ENCODE data around the gene IMMP1L. TPM values are rescaled to one million over a fixed set of nuclear protein-coding genes. Genes with fewer than 3 reads are reported as not detected.

Gene IMMP1L
- total RNA-seq, 1 donor from 2014 or later = 12.4 TPM

DNA sequence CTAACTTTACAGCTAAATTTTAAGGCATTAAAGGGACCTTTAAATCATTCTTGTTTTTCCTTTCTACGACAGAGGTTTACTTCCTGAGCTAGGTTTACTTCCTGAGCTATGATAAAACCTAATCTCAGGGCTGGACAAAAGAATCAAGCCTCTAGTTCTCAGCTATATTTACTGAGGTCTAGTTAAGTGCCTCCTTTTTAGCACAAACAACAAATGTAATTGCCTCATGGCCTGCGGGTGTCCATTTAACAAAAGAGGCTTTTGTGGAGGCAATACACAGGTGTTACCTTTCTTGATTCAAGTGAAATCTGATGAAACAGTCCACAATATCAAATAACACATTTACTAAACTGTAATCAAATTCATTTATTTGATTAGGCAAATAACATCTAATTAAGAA is 67.3 kb downstream of the IMMP1L start:
- no peak for ATAC-seq
- H3K27ac ChIP-seq = no peak overlapping the region
- TF ChIP-seq, protein P1, sequence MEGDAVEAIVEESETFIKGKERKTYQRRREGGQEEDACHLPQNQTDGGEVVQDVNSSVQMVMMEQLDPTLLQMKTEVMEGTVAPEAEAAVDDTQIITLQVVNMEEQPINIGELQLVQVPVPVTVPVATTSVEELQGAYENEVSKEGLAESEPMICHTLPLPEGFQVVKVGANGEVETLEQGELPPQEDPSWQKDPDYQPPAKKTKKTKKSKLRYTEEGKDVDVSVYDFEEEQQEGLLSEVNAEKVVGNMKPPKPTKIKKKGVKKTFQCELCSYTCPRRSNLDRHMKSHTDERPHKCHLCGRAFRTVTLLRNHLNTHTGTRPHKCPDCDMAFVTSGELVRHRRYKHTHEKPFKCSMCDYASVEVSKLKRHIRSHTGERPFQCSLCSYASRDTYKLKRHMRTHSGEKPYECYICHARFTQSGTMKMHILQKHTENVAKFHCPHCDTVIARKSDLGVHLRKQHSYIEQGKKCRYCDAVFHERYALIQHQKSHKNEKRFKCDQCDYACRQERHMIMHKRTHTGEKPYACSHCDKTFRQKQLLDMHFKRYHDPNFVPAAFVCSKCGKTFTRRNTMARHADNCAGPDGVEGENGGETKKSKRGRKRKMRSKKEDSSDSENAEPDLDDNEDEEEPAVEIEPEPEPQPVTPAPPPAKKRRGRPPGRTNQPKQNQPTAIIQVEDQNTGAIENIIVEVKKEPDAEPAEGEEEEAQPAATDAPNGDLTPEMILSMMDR (IDR thresholded peaks at IDR 0.05) = no peak
- intact Hi-C loops (cut with DNase I) = no loop called here
- no peak for DNase-seq
- no peaks in the 10 kb centered on the region for H3K27me3 ChIP-seq
- H3K36me3 ChIP-seq = no peaks in the 10 kb centered on the region
- H3K4me3 ChIP-seq = no peak overlapping the region
- H3K4me1 ChIP-seq = no peaks in the 10 kb centered on the region
- H3K9me3 ChIP-seq = no peaks in the 10 kb centered on the region

DNA sequence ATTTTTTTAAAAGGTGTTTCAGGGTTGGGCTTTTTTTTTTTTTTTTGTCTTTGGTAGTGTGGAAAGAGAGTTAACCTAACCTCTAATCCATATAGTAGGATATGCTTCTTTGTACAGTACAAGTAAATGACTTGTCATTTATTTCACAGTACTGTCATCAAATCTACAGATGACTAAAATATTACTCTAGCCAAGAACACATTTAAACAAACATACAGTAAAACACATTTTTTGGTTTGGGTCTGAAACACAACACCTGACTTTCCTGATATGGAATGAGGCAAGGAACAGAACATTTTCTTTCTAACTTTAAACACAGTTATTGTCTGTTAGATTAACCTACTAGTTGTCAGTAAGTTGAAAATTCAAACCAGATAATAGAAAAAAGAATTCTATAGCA is 68.1 kb downstream of the IMMP1L start:
- H3K9me3 ChIP-seq = no peaks in the 10 kb centered on the region
- TF ChIP-seq, protein P1 (IDR thresholded peaks at IDR 0.05) = no peak
- H3K36me3 ChIP-seq = no peaks in the 10 kb centered on the region
- H3K4me1 ChIP-seq = no peaks in the 10 kb centered on the region
- no peak overlapping the region for H3K27ac ChIP-seq
- no peak for ATAC-seq
- no peak for DNase-seq
- intact Hi-C loops (cut with DNase I) = no loop called here
- H3K27me3 ChIP-seq = no peaks in the 10 kb centered on the region
- no peak overlapping the region for H3K4me3 ChIP-seq

DNA sequence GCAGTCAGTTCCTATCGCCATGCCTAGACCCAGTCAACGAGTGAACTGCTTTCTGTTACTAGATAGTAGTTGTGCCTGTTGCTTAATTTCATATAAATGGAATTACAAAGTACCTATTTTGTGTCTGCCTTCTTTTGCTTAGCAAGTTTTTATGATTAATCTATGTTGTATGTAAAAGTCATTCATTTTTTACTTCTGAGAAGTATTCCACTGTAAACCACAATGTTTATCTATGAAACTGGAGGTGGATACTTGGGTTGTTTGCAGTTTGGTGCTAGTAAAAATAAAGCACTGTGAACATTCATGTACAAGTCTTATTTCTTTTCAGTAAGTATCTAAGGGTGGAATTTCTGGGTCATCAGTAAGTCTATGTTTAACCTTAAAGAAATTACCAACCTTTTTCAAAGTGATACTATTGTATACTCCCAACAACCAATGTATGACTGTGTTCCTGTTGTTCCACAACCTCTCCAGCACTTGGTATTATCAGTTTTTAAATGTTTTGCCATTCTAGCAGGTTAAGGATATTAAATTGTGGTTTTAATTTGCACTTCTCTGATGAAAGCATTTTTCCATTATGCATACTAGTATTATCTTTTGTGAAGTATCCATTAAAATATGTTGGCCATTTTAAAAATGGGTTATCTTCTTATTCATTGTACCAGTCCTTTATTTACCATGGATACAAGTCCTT is 71.5 kb downstream of the IMMP1L start:
- TF ChIP-seq, protein P1 (IDR thresholded peaks at IDR 0.05) = no peak
- DNase-seq (no peak), ATAC-seq (no peak)
- Histone ChIP-seq H3K4me1 (no peaks in the 10 kb centered on the region), H3K36me3 (no peaks in the 10 kb centered on the region), H3K27ac (no peak overlapping the region), H3K4me3 (no peak overlapping the region), H3K27me3 (no peaks in the 10 kb centered on the region), H3K9me3 (no peaks in the 10 kb centered on the region)
- intact Hi-C loops (cut with DNase I) = no loop called here

DNA sequence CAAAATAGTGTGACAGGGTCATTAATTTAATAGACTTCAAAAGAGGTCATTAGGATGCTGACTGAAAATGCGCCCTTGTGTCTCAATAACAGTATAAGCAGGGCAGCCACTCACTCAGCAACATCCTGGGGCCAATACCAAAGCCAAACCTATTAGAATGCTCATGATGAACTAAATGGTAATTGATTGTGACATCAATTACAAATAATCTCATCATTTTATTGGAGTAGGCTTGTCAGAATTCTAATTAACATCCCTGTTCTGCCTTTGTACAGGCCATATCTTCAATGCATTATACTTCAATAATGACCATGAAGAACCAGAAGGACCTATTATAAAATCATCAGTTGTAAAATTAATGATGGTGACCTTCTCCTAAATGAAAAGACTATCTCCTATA is 75.6 kb downstream of the IMMP1L start:
- no peak overlapping the region for H3K27ac ChIP-seq
- H3K4me1 ChIP-seq = no peaks in the 10 kb centered on the region
- no peak overlapping the region for H3K4me3 ChIP-seq
- DNase-seq (no peak), ATAC-seq (no peak)
- TF ChIP-seq, protein P1 (IDR thresholded peaks at IDR 0.05) = no peak
- H3K36me3 ChIP-seq = peaks cover 16% of the 10 kb centered on the region
- no peaks in the 10 kb centered on the region for H3K27me3 ChIP-seq
- intact Hi-C loops (cut with DNase I) = no loop called here
- no peaks in the 10 kb centered on the region for H3K9me3 ChIP-seq

DNA sequence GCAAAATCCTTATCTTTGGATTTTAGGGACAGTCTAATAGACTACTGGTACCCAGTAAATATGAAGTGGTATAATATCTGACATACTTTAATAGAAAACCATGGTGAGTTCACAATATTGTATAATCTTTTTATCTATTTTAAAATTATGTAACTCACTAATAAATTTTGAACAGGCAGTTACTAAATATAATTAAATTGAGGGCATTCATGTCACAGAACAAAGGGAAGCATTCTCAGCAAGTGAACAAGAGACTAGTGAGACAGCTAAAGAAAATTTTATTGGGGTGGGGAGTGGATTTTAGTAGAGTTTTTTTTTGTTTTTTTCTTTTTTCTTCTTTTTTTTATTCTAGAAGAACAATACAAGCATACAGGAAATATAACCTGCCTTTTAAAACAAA is 84.8 kb downstream of the IMMP1L start:
- DNase-seq = no peak
- no peaks in the 10 kb centered on the region for H3K27me3 ChIP-seq
- H3K36me3 ChIP-seq = peaks cover 6% of the 10 kb centered on the region
- TF ChIP-seq, protein P1 (IDR thresholded peaks at IDR 0.05) = no peak
- no peaks in the 10 kb centered on the region for H3K4me1 ChIP-seq
- intact Hi-C loops (cut with DNase I) = no loop called here
- no peak overlapping the region for H3K27ac ChIP-seq
- no peaks in the 10 kb centered on the region for H3K9me3 ChIP-seq
- H3K4me3 ChIP-seq = no peak overlapping the region
- no peak for ATAC-seq

DNA sequence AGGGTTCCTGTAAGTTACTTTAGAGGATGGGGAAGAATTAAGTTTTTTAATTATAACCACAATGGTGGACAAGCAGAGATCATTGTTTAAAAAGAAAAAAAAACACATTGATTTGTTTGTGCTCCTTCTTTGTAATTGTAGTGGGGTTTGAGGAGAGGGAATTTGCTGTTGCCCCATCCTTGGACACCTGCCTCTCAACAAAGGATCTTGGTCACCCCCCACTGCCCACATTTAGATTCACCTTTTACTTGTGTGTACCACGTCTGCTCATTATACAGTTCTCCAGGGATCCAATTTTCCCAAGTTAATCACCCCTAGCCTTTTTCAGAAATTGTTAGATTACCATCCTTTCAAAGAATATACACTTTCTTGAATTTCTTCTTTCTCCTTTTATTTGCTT is 86.7 kb downstream of the IMMP1L start:
- intact Hi-C loops (cut with DNase I) = no loop called here

More for the DNA sequence above, 86.7 kb downstream of the IMMP1L start:
- Histone ChIP-seq H3K27me3 (no peaks in the 10 kb centered on the region), H3K9me3 (no peaks in the 10 kb centered on the region), H3K36me3 (peaks cover 6% of the 10 kb centered on the region), H3K4me3 (no peak overlapping the region), H3K4me1 (no peaks in the 10 kb centered on the region), H3K27ac (no peak overlapping the region)
- DNase-seq (no peak), ATAC-seq (no peak)
- TF ChIP-seq, protein P1 (IDR thresholded peaks at IDR 0.05) = no peak

All from upper lobe of right lung (tissue), 1 donor.